Activated T-helper 17 cell treated with anti-CD3 and anti-CD28 coated beads, Interleukin-2, amount 50 U/mL, for 72 hours (primary cell): ENCODE data around the gene SORBS1. TPM values are rescaled to one million over a fixed set of nuclear protein-coding genes. Genes with fewer than 3 reads are reported as not detected.

Experiments used
- ATAC-seq: fragments of 150-1000 bp; cut with Tn5 transposase; replicated peaks from 2 replicates; pipeline ENCODE4 v1.10.0; 2021; ENCODE audit warnings: mild to moderate bottlenecking, moderate library complexity
- H3K27ac Mint-ChIP-seq: one replicate; pipeline ENCODE4 v1.8.0; 2022; ENCODE audit warnings: mixed read lengths
- H3K27me3 Mint-ChIP-seq: one replicate; pipeline ENCODE4 v1.8.0; 2022; ENCODE audit warnings: mixed read lengths
- H3K36me3 Mint-ChIP-seq: one replicate; pipeline ENCODE4 v1.8.0; 2022; ENCODE audit warnings: low read depth, mild to moderate bottlenecking, mixed read lengths
- H3K4me1 Mint-ChIP-seq: one replicate; pipeline ENCODE4 v1.8.0; 2022; ENCODE audit warnings: mixed read lengths
- H3K4me3 Mint-ChIP-seq: one replicate; pipeline ENCODE4 v1.8.0; 2022; ENCODE audit warnings: mild to moderate bottlenecking, mixed read lengths
- H3K9me3 Mint-ChIP-seq: one replicate; pipeline ENCODE4 v1.8.0; 2022; ENCODE audit warnings: mixed read lengths
- total RNA-seq, 2 donors: library from RNA; stranded (reverse); gene quantifications; one replicate each; pipeline ENCODE4 v1.2.3, GENCODE V29; 2022

Gene SORBS1
- total RNA-seq, 2 donors from 2014 or later: 1.1 to 3.4 TPM

GRCh38 chr10:95279042-95279820, 281.9 kb downstream of the SORBS1 start:
- H3K9me3 Mint-ChIP-seq: no peaks in the 10 kb centered on the region
- H3K4me3 Mint-ChIP-seq: no peak overlapping the region
- ATAC-seq: no peak
- no peak overlapping the region for H3K27ac Mint-ChIP-seq
- peaks cover 3% of the 10 kb centered on the region for H3K27me3 Mint-ChIP-seq
- H3K4me1 Mint-ChIP-seq: no peaks in the 10 kb centered on the region
- no peaks in the 10 kb centered on the region for H3K36me3 Mint-ChIP-seq

GRCh38 chr10:95278061-95278988, 282.8 kb downstream of the SORBS1 start:
- no peak overlapping the region for H3K4me3 Mint-ChIP-seq
- ATAC-seq: no peak
- no peaks in the 10 kb centered on the region for H3K9me3 Mint-ChIP-seq
- H3K27me3 Mint-ChIP-seq: no peaks in the 10 kb centered on the region
- H3K36me3 Mint-ChIP-seq: no peaks in the 10 kb centered on the region
- no peak overlapping the region for H3K27ac Mint-ChIP-seq
- no peaks in the 10 kb centered on the region for H3K4me1 Mint-ChIP-seq

- Mint-ChIP-seq H3K9me3 (no peaks in the 10 kb centered on the region), H3K4me1 (no peaks in the 10 kb centered on the region), H3K27me3 (no peaks in the 10 kb centered on the region), H3K4me3 (no peak overlapping the region), H3K36me3 (no peaks in the 10 kb centered on the region), H3K27ac (no peak overlapping the region)
- ATAC-seq: no peak
These were observed 283.6 kb downstream of the SORBS1 start for GRCh38 chr10:95277614-95278013.

GRCh38 chr10:95277201-95277570, 284.0 kb downstream of the SORBS1 start:
- Mint-ChIP-seq H3K36me3 (no peaks in the 10 kb centered on the region), H3K4me1 (no peaks in the 10 kb centered on the region), H3K27ac (no peak overlapping the region), H3K9me3 (no peaks in the 10 kb centered on the region), H3K4me3 (no peak overlapping the region), H3K27me3 (no peaks in the 10 kb centered on the region)
- ATAC-seq: no peak

- Mint-ChIP-seq H3K36me3 (no peaks in the 10 kb centered on the region), H3K27me3 (no peaks in the 10 kb centered on the region), H3K4me1 (no peaks in the 10 kb centered on the region), H3K4me3 (no peak overlapping the region), H3K27ac (no peak overlapping the region), H3K9me3 (no peaks in the 10 kb centered on the region)
- ATAC-seq: no peak
These were observed 284.6 kb downstream of the SORBS1 start for GRCh38 chr10:95276367-95277200.

GRCh38 chr10:95275726-95276366, 285.3 kb downstream of the SORBS1 start:
- no peak overlapping the region for H3K27ac Mint-ChIP-seq
- ATAC-seq: no peak
- H3K36me3 Mint-ChIP-seq: no peaks in the 10 kb centered on the region
- no peak overlapping the region for H3K4me3 Mint-ChIP-seq
- H3K4me1 Mint-ChIP-seq: no peaks in the 10 kb centered on the region
- no peaks in the 10 kb centered on the region for H3K27me3 Mint-ChIP-seq
- H3K9me3 Mint-ChIP-seq: no peaks in the 10 kb centered on the region

DNA sequence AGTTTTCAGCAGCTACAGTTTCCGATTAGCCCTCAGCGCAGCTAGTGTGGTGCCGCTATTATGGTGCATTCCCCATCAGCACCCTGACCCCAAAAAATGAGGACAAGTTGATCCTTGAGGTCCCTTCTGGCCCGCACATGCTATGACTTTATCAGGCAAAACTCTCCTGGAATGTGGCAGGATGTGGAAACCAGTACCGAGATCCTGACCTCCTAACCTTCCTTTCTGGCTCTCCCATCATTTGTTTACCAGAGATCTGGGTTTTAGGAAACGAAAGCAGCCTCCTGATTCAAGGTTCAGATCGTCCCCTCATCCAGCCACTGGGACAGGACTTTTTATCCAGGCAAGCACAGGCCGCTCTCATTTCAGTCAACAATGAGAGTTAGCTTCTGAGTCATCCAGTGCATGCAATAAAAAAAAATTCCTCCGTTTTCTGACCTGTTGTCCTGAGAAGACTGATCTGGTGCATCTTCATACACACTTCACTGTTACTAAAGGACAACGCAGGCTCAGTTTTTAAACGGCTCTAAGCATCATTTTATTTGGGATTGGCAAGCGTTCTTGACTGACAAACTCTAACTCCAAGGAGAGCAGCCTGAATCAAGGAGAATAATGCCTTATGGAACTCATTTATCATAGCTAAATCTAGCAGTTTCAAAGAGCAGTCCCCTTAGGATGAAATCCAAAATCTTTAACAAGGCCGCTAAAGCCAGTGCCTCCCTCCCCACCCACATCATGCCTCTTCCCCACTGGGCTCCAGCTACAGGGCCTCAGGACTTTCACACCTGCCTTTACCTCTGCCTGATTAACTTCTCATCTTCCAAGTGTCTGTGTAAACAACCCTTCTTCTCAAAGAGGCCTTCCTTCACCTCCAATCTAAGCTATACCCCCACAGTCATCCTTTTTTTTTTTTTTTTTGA, 287.5 kb downstream of the SORBS1 start:
- Mint-ChIP-seq H3K4me3 (no peak overlapping the region), H3K27me3 (peaks cover under 1% of the 10 kb centered on the region), H3K36me3 (no peaks in the 10 kb centered on the region), H3K9me3 (no peaks in the 10 kb centered on the region), H3K27ac (no peak overlapping the region), H3K4me1 (no peaks in the 10 kb centered on the region)
- no peak for ATAC-seq

GRCh38 chr10:95268438-95268837, 292.7 kb downstream of the SORBS1 start:
- Mint-ChIP-seq H3K4me3 (no peak overlapping the region), H3K27ac (no peak overlapping the region), H3K4me1 (no peaks in the 10 kb centered on the region), H3K36me3 (no peaks in the 10 kb centered on the region), H3K9me3 (no peaks in the 10 kb centered on the region), H3K27me3 (peaks cover 4% of the 10 kb centered on the region)
- no peak for ATAC-seq

- Mint-ChIP-seq H3K9me3 (no peaks in the 10 kb centered on the region), H3K4me3 (no peak overlapping the region), H3K4me1 (no peaks in the 10 kb centered on the region), H3K36me3 (no peaks in the 10 kb centered on the region), H3K27ac (no peak overlapping the region), H3K27me3 (peaks cover 4% of the 10 kb centered on the region)
- no peak for ATAC-seq
These were observed 293.9 kb downstream of the SORBS1 start for GRCh38 chr10:95267251-95267650.

- H3K27me3 Mint-ChIP-seq: peaks cover 4% of the 10 kb centered on the region
- H3K27ac Mint-ChIP-seq: no peak overlapping the region
- H3K9me3 Mint-ChIP-seq: no peaks in the 10 kb centered on the region
- H3K4me1 Mint-ChIP-seq: no peaks in the 10 kb centered on the region
- ATAC-seq: no peak
- H3K36me3 Mint-ChIP-seq: no peaks in the 10 kb centered on the region
- H3K4me3 Mint-ChIP-seq: no peak overlapping the region
These were observed 294.5 kb downstream of the SORBS1 start for GRCh38 chr10:95266674-95267095.

GRCh38 chr10:95265572-95265971, 295.6 kb downstream of the SORBS1 start:
- Mint-ChIP-seq H3K27ac (no peak overlapping the region), H3K36me3 (no peaks in the 10 kb centered on the region), H3K9me3 (no peaks in the 10 kb centered on the region), H3K27me3 (peaks cover 4% of the 10 kb centered on the region), H3K4me3 (no peak overlapping the region), H3K4me1 (no peaks in the 10 kb centered on the region)
- ATAC-seq: no peak

DNA sequence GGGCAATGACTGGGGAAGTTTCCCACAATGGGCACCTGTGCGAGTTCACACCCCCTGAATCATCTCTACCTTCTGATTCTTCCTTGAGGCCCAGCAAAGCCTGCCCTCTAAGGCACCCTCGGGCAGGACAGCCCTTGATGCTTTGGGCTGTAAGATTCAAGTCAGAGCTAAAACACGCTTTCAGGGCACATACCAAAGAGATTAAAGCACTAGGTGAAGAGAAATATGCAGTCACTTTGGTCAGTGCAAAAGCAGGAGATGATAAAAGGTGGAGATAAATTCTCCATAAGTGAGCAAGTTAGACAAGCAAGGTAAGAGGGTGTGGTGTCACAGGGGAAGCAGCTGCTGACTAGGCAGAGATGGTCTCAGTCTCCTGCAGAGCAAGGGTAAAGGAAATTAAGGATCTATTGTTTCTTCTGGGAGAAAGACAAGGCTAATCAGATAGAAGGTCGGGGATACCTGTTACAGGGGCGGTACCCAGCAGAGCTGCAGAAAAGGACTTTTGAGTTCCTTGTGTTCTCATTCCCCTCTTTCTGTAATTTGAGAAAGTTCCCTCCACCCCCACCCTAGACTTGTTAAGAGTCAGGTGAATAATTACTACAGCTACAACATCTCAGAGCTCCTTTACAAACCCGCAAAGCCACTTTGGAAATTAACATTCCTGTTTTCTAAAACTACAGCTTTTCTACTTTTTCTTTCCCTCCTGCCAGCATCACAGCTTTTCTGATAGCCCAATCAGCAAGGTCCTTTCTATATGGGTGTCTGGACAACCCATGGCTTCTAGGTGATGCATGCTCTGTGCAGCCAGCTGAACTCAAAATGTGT, 296.7 kb downstream of the SORBS1 start:
- Mint-ChIP-seq H3K27me3 (peaks cover 4% of the 10 kb centered on the region), H3K4me1 (no peaks in the 10 kb centered on the region), H3K27ac (no peak overlapping the region), H3K4me3 (no peak overlapping the region), H3K9me3 (no peaks in the 10 kb centered on the region), H3K36me3 (no peaks in the 10 kb centered on the region)
- no peak for ATAC-seq

- no peaks in the 10 kb centered on the region for H3K4me1 Mint-ChIP-seq
These were observed 297.3 kb downstream of the SORBS1 start for GRCh38 chr10:95263864-95264226.

More at GRCh38 chr10:95263864-95264226, 297.3 kb downstream of the SORBS1 start:
- H3K27me3 Mint-ChIP-seq: peaks cover 4% of the 10 kb centered on the region
- H3K27ac Mint-ChIP-seq: no peak overlapping the region
- no peak for ATAC-seq
- no peak overlapping the region for H3K4me3 Mint-ChIP-seq
- H3K36me3 Mint-ChIP-seq: no peaks in the 10 kb centered on the region
- H3K9me3 Mint-ChIP-seq: no peaks in the 10 kb centered on the region
